ENCODE measurements around the gene IL18R1. TPM values are rescaled to one million over a fixed set of nuclear protein-coding genes. Genes with fewer than 3 reads are reported as not detected.

IL18R1 gene
- total RNA-seq, 3 donors from 2014 or later (not counting 1 experiment from before 2014, with no cell fraction given): 42.9 to 58.8 (median 46.7) TPM

GRCh38 chr2:102376052-102376591 is 20.5 kb downstream of the IL18R1 start:
- H3K4me1 Mint-ChIP-seq: peaks cover 22 to 34% of the 10 kb centered on the region in 2 donors
- peaks cover 4% of the 10 kb centered on the region for H3K4me1 ChIP-seq (ENCODE audit: control insufficient read depth, insufficient read depth, low read length)
- no peak for TF ChIP-seq CTCF (IDR thresholded peaks at IDR 0.05)
- ATAC-seq (no peak), DNase-seq (no peak)
- no peaks in the 10 kb centered on the region for H3K9me3 ChIP-seq (ENCODE audit: control insufficient read depth, insufficient read depth, low read length)
- intact Hi-C loops (cut with micrococcal nuclease): no loop called here
- peaks cover 26% of the 10 kb centered on the region for H3K36me3 Mint-ChIP-seq
- WGBS (ENCODE audit: insufficient coverage): 100% methylated on average over 1 of the region's 1 CpG
- H3K4me3 Mint-ChIP-seq: no peak overlapping the region
- no peaks in the 10 kb centered on the region for H3K27me3 ChIP-seq (ENCODE audit: control insufficient read depth, insufficient read depth, low read length)
- H3K9me3 Mint-ChIP-seq: no peaks in the 10 kb centered on the region
- H3K4me3 ChIP-seq (ENCODE audit: low read length): no peak overlapping the region
- no peak overlapping the region for H3K27ac ChIP-seq (ENCODE audit: low read length)
- H3K36me3 ChIP-seq (ENCODE audit: control insufficient read depth, insufficient read depth, low read length): peaks cover 22% of the 10 kb centered on the region
- peak overlapping the region in 1 of 2 donors; percentile 43 for H3K27ac Mint-ChIP-seq
- no peaks in the 10 kb centered on the region for H3K27me3 Mint-ChIP-seq (ENCODE audit: low read depth in 2 of 2)

GRCh38 chr2:102383722-102384121 is 28.1 kb downstream of the IL18R1 start:
- peaks cover 5% of the 10 kb centered on the region for H3K9me3 ChIP-seq (ENCODE audit: control insufficient read depth, insufficient read depth, low read length)
- H3K36me3 Mint-ChIP-seq: peaks cover 22% of the 10 kb centered on the region
- peaks cover 12% of the 10 kb centered on the region for H3K4me1 ChIP-seq (ENCODE audit: control insufficient read depth, insufficient read depth, low read length)
- no peak overlapping the region for H3K27ac Mint-ChIP-seq
- H3K9me3 Mint-ChIP-seq: peaks cover 6 to 12% of the 10 kb centered on the region in 2 donors
- peaks cover 42% of the 10 kb centered on the region for H3K36me3 ChIP-seq (ENCODE audit: control insufficient read depth, insufficient read depth, low read length)
- intact Hi-C loops (cut with micrococcal nuclease): no loop called here
- no peak for TF ChIP-seq CTCF (IDR thresholded peaks at IDR 0.05)
- H3K27ac ChIP-seq (ENCODE audit: low read length): no peak overlapping the region
- H3K4me3 Mint-ChIP-seq: no peak overlapping the region
- H3K27me3 ChIP-seq (ENCODE audit: control insufficient read depth, insufficient read depth, low read length): no peaks in the 10 kb centered on the region
- H3K4me3 ChIP-seq (ENCODE audit: low read length): no peak overlapping the region
- no peak for DNase-seq
- ATAC-seq: no peak
- peaks cover 22 to 25% of the 10 kb centered on the region in 2 donors for H3K4me1 Mint-ChIP-seq
- no peaks in the 10 kb centered on the region for H3K27me3 Mint-ChIP-seq (ENCODE audit: low read depth in 2 of 2)

GRCh38 chr2:102385522-102385921 is 29.9 kb downstream of the IL18R1 start:
- H3K9me3 ChIP-seq (ENCODE audit: control insufficient read depth, insufficient read depth, low read length): peaks cover 5% of the 10 kb centered on the region
- peaks cover 12% of the 10 kb centered on the region for H3K4me1 ChIP-seq (ENCODE audit: control insufficient read depth, insufficient read depth, low read length)
- peaks cover 6 to 12% of the 10 kb centered on the region in 2 donors for H3K9me3 Mint-ChIP-seq
- DNase-seq: no peak
- H3K4me3 ChIP-seq (ENCODE audit: low read length): no peak overlapping the region
- intact Hi-C loops (cut with micrococcal nuclease): no loop called here
- no peak for TF ChIP-seq CTCF (IDR thresholded peaks at IDR 0.05)
- H3K27ac Mint-ChIP-seq: no peak overlapping the region
- peaks cover 12 to 21% of the 10 kb centered on the region in 2 donors for H3K4me1 Mint-ChIP-seq
- H3K27me3 ChIP-seq (ENCODE audit: control insufficient read depth, insufficient read depth, low read length): no peaks in the 10 kb centered on the region
- H3K36me3 ChIP-seq (ENCODE audit: control insufficient read depth, insufficient read depth, low read length): peaks cover 44% of the 10 kb centered on the region
- no peaks in the 10 kb centered on the region for H3K27me3 Mint-ChIP-seq (ENCODE audit: low read depth in 2 of 2)
- peaks cover 22% of the 10 kb centered on the region for H3K36me3 Mint-ChIP-seq
- 36% methylated on average over 1 of the region's 1 CpG for WGBS (ENCODE audit: insufficient coverage)
- no peak for ATAC-seq
- no peak overlapping the region for H3K27ac ChIP-seq (ENCODE audit: low read length)
- no peak overlapping the region for H3K4me3 Mint-ChIP-seq

GRCh38 chr2:102386004-102386403 is 30.4 kb downstream of the IL18R1 start:
- H3K4me1 Mint-ChIP-seq: peaks cover 12 to 20% of the 10 kb centered on the region in 2 donors

More at GRCh38 chr2:102386004-102386403, 30.4 kb downstream of the IL18R1 start:
- no peak for DNase-seq
- no peak overlapping the region for H3K27ac ChIP-seq (ENCODE audit: low read length)
- H3K36me3 ChIP-seq (ENCODE audit: control insufficient read depth, insufficient read depth, low read length): peaks cover 44% of the 10 kb centered on the region
- WGBS (ENCODE audit: insufficient coverage): 97% methylated on average over 3 of the region's 3 CpGs
- H3K27me3 ChIP-seq (ENCODE audit: control insufficient read depth, insufficient read depth, low read length): no peaks in the 10 kb centered on the region
- TF ChIP-seq CTCF (IDR thresholded peaks at IDR 0.05): no peak
- intact Hi-C loops (cut with micrococcal nuclease): no loop called here
- H3K4me3 Mint-ChIP-seq: no peak overlapping the region
- H3K27me3 Mint-ChIP-seq (ENCODE audit: low read depth in 2 of 2): no peaks in the 10 kb centered on the region
- H3K4me3 ChIP-seq (ENCODE audit: low read length): no peak overlapping the region
- peaks cover 12% of the 10 kb centered on the region for H3K4me1 ChIP-seq (ENCODE audit: control insufficient read depth, insufficient read depth, low read length)
- no peak overlapping the region for H3K27ac Mint-ChIP-seq
- peaks cover 6 to 12% of the 10 kb centered on the region in 2 donors for H3K9me3 Mint-ChIP-seq
- peaks cover 5% of the 10 kb centered on the region for H3K9me3 ChIP-seq (ENCODE audit: control insufficient read depth, insufficient read depth, low read length)
- no peak for ATAC-seq
- peaks cover 22% of the 10 kb centered on the region for H3K36me3 Mint-ChIP-seq

Measured in natural killer cell (primary cell).